Fibroblast of skin of scalp (primary cell): Measurements from ENCODE around the gene PLCB4.

Source experiments
- DNase-seq: peaks from one replicate; pipeline ENCODE4 v3.0.0-alpha.2; 2013

The PLCB4 gene

GRCh38 chr20:9329355-9330101, 260.6 kb downstream of the PLCB4 start:
- DNase-seq = no peak

- no peak for DNase-seq
These were observed 261.3 kb downstream of the PLCB4 start for GRCh38 chr20:9330151-9330550.

- DNase-seq = no peak
These were observed 263.0 kb downstream of the PLCB4 start for GRCh38 chr20:9331707-9332435.

- DNase-seq = no peak
These were observed 264.0 kb downstream of the PLCB4 start for GRCh38 chr20:9332791-9333479.

GRCh38 chr20:9334866-9335265, 266.0 kb downstream of the PLCB4 start:
- no peak for DNase-seq

GRCh38 chr20:9338101-9338500, 269.2 kb downstream of the PLCB4 start:
- no peak for DNase-seq

- DNase-seq = no peak
These were observed 270.8 kb downstream of the PLCB4 start for GRCh38 chr20:9339708-9340107.

- peak; percentile 29 for DNase-seq
These were observed 273.8 kb downstream of the PLCB4 start for GRCh38 chr20:9342651-9343050.

GRCh38 chr20:9344083-9344920, 275.4 kb downstream of the PLCB4 start:
- DNase-seq = peak; percentile 38

- DNase-seq = no peak
These were observed 279.4 kb downstream of the PLCB4 start for GRCh38 chr20:9348316-9348715.

- peak; percentile 26 for DNase-seq
These were observed 279.9 kb downstream of the PLCB4 start for GRCh38 chr20:9348747-9349146.

GRCh38 chr20:9349249-9349648, 280.4 kb downstream of the PLCB4 start:
- no peak for DNase-seq

GRCh38 chr20:9352739-9353138, 283.9 kb downstream of the PLCB4 start:
- no peak for DNase-seq

GRCh38 chr20:9353180-9353915, 284.5 kb downstream of the PLCB4 start:
- no peak for DNase-seq

- DNase-seq = no peak
These were observed 285.0 kb downstream of the PLCB4 start for GRCh38 chr20:9353916-9354276.

- DNase-seq = no peak
These were observed 285.7 kb downstream of the PLCB4 start for GRCh38 chr20:9354579-9354978.

- DNase-seq = no peak
These were observed 289.1 kb downstream of the PLCB4 start for GRCh38 chr20:9358001-9358400.

GRCh38 chr20:9359561-9360308, 290.8 kb downstream of the PLCB4 start:
- DNase-seq = peak; percentile 80

- peak; percentile 54 for DNase-seq
These were observed 291.5 kb downstream of the PLCB4 start for GRCh38 chr20:9360431-9360830.

GRCh38 chr20:9363673-9364072, 294.8 kb downstream of the PLCB4 start:
- no peak for DNase-seq

- DNase-seq = no peak
These were observed 298.4 kb downstream of the PLCB4 start for GRCh38 chr20:9367328-9367727.
